ENCODE data around the gene SLC17A3. TPM values are rescaled to one million over a fixed set of nuclear protein-coding genes. Genes with fewer than 3 reads are reported as not detected.

Gene SLC17A3
- total RNA-seq, 1 experiment from 2014 or later: not detected

GRCh38 chr6:25896252-25896651 lies 22.2 kb upstream of the SLC17A3 start (continued):
- TF ChIP-seq, protein P1, sequence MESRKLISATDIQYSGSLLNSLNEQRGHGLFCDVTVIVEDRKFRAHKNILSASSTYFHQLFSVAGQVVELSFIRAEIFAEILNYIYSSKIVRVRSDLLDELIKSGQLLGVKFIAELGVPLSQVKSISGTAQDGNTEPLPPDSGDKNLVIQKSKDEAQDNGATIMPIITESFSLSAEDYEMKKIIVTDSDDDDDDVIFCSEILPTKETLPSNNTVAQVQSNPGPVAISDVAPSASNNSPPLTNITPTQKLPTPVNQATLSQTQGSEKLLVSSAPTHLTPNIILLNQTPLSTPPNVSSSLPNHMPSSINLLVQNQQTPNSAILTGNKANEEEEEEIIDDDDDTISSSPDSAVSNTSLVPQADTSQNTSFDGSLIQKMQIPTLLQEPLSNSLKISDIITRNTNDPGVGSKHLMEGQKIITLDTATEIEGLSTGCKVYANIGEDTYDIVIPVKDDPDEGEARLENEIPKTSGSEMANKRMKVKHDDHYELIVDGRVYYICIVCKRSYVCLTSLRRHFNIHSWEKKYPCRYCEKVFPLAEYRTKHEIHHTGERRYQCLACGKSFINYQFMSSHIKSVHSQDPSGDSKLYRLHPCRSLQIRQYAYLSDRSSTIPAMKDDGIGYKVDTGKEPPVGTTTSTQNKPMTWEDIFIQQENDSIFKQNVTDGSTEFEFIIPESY (IDR thresholded peaks at IDR 0.05; ENCODE audit: extremely low read depth, insufficient replicate concordance, low read length): no peak
- TF ChIP-seq CBX3 (IDR thresholded peaks at IDR 0.05; ENCODE audit: low read depth) (no peak), EZH2phosphoT487 (IDR thresholded peaks at IDR 0.05; ENCODE audit: borderline replicate concordance) (no peak), POLR2AphosphoS5 (IDR thresholded peaks at IDR 0.05; ENCODE audit: low read depth, low read length) (no peak), SIN3A (IDR thresholded peaks at IDR 0.05; ENCODE audit: low read depth) (no peak), ELF1 (IDR thresholded peaks at IDR 0.05; ENCODE audit: borderline replicate concordance, low read depth) (no peak)

DNA sequence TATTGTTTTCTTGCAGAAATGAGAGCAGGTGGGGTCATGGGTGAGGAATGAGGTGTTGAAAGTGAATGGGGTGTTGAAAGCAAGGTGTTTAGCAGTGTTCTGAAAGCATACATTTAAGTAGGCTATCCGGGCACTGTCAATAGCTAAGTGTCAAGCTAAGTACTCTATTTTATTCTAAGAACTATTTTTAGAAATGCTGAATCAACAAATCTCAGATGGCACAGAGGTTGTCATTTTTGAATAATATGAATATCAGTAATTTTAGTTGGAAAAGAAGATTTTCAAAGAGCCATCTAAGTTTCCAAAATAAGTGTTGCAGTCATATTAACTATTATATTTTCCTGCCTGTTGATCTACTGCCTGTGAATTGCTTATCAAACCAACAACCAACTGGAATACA lies 21.7 kb upstream of the SLC17A3 start:
- Histone ChIP-seq H3K4me3 (replicated peaks in 1 of 2; ENCODE audit: low read depth in 1 of 2, low read length in 2 of 2) (no peak overlapping the region), H3K79me2 (ENCODE audit: insufficient read depth, low read length) (no peaks in the 10 kb centered on the region), H3K9me3 (ENCODE audit: control insufficient read depth in 1 of 2, insufficient read depth in 1 of 2, low read depth in 1 of 2, low read length in 2 of 2) (no peaks in the 10 kb centered on the region), H4K20me1 (ENCODE audit: insufficient read depth) (no peaks in the 10 kb centered on the region), H3K4me2 (ENCODE audit: low read length) (no peak overlapping the region), H3K36me3 (ENCODE audit: control insufficient read depth in 1 of 2, insufficient read depth in 2 of 2, low read length in 2 of 2) (no peaks in the 10 kb centered on the region), H3K9me2 (ENCODE audit: insufficient read depth) (no peaks in the 10 kb centered on the region), H3K27me3 (ENCODE audit: insufficient read depth, low read length) (no peaks in the 10 kb centered on the region), H3K4me1 (ENCODE audit: control insufficient read depth in 1 of 2, insufficient read depth in 2 of 2, low read length in 2 of 2) (no peaks in the 10 kb centered on the region), H2AFZ (ENCODE audit: low read depth, low read length, poor library complexity, severe bottlenecking) (no peak overlapping the region), H3K9ac (ENCODE audit: low read length) (no peak overlapping the region), H3K27ac (ENCODE audit: low read depth, low read length) (no peak overlapping the region)
- intact Hi-C loops (cut with micrococcal nuclease): no loop called here
- no peak for TF ChIP-seq TCF7L2 (IDR thresholded peaks at IDR 0.05; ENCODE audit: borderline replicate concordance, extremely low read depth, insufficient read depth, insufficient read length)
- TF ChIP-seq SIN3A (IDR thresholded peaks at IDR 0.05; ENCODE audit: low read depth): no peak
- no peak for TF ChIP-seq RAD21 (IDR thresholded peaks at IDR 0.05; ENCODE audit: low read depth)
- no peak for TF ChIP-seq ELF1 (IDR thresholded peaks at IDR 0.05; ENCODE audit: borderline replicate concordance, low read depth)
- no peak for TF ChIP-seq SRF (IDR thresholded peaks at IDR 0.05; ENCODE audit: low read depth)
- no peak for TF ChIP-seq ZFX (IDR thresholded peaks at IDR 0.05)
- TF ChIP-seq ZNF274 (IDR thresholded peaks at IDR 0.05; ENCODE audit: low read depth, low read length): no peak
- no peak for TF ChIP-seq CEBPB (IDR thresholded peaks at IDR 0.05; ENCODE audit: low read depth)
- POLR2A ChIA-PET: no interaction called here
- ATAC-seq: no peak
- CTCF ChIA-PET: no interaction called here
- RAD21 ChIA-PET (ENCODE audit: low non-redundant PET in 1 of 2, low total read pairs in 2 of 2, uncharacterized antibody in 2 of 2, unreplicated experiment in 2 of 2): no interaction called here
- DNase-seq (ENCODE audit: low read depth, low spot score): no peak
- BruUV-seq (replicated peaks): no TSS peak
